Omental fat pad (tissue), 4 donors: Measurements from ENCODE around the gene KCNQ1OT1. TPM values are rescaled to one million over a fixed set of nuclear protein-coding genes. Genes with fewer than 3 reads are reported as not detected.

Source experiments
- ATAC-seq: fragments of 150-250 bp; one replicate; pipeline ENCODE4 v1.9.1; 2016; ENCODE audit warnings: mild to moderate bottlenecking, moderate library complexity; ENCODE audit not compliant: low FRiP score
- DNase-seq: peaks from one replicate; pipeline ENCODE4 v3.0.0-alpha.2; 2019; ENCODE audit warnings: low spot score
- CTCF ChIP-seq, 3 donors: fragments of 450-650 bp; IDR thresholded peaks; one replicate each; pipeline ENCODE4 v1.5.1; 2016 to 2017; ENCODE audit warnings: antibody characterized with exemption in 3 of 3, mild to moderate bottlenecking in 3 of 3, moderate library complexity in 2 of 3
- total RNA-seq, 4 donors: library from RNA; depleted of rRNA; stranded (reverse); fragments of >200 nt; gene quantifications; one replicate each; pipeline ENCODE4 v1.1.0, GENCODE V29; 2016

Gene KCNQ1OT1
- total RNA-seq, 4 donors from 2014 or later, result 3.4 to 9.7 (median 6.2) TPM

DNA sequence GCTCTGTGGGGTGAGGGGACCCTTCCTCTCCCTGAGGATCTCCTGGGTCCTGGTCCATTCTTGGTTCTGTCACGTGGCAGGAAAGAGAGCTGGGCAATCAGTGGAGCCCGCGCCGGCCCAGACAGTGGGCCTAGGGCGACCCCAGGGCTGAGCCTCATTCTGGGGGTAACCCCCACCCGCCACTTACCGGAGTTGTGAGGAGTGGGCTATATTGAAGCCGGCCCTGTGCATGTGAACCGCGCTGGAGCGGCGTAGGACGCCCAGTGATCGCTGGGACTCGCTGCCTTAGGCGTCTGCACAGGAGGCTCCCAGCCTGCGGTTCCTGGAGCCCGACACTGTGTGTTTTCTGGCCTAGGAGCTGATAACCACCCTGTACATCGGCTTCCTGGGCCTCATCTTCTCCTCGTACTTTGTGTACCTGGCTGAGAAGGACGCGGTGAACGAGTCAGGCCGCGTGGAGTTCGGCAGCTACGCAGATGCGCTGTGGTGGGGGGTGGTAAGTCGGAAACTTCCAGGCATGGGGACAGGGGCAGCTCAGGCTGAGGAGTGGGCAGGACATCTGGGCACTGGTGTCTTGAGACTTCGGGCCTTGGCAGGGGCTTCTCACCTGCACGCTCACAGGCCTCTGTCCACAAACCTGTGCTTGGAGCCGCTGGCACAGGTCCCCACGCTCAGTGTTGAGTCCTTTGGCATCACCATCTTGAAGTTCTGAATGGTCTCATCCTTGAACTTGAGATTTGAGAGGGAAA is 127.1 kb downstream of the KCNQ1OT1 start:
- no peak for TF ChIP-seq CTCF (IDR thresholded peaks at IDR 0.05)
- DNase-seq (no peak), ATAC-seq (no peak)

DNA sequence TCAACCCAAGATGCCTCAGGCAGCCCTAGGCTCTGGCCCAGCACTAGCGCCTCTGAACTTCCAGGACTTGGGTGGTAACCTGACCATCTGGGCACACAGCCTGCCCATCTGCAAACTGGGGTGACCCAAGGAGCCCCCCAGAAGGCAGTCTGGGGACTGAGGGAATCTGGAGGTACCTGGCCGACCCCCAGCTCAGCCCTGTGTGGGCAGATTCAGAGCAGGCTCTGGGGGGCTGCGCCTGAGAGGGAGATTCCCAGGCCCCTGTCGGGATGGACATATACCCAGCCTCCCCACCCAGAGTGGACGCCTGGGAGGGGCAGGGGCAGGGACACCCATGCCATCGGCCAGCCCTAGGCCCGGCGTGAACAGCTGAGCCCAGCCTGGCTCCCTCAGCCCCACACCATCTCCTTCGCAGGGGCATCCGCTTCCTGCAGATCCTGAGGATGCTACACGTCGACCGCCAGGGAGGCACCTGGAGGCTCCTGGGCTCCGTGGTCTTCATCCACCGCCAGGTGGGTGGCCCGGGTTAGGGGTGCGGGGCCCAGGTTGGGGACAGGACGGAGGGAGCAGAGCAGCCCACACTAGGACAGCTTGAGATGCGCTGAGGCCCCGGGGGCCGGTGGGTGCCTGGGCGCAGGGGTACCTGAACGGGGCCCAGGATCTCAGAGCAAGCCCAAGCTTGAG is 128.1 kb downstream of the KCNQ1OT1 start:
- ATAC-seq (no peak), DNase-seq (no peak)
- no peak for TF ChIP-seq CTCF (IDR thresholded peaks at IDR 0.05)

GRCh38 chr11:2570841-2571597 is 128.8 kb downstream of the KCNQ1OT1 start:
- no peak for TF ChIP-seq CTCF (IDR thresholded peaks at IDR 0.05)
- DNase-seq (no peak), ATAC-seq (no peak)

GRCh38 chr11:2570211-2570811 is 129.5 kb downstream of the KCNQ1OT1 start:
- TF ChIP-seq CTCF (IDR thresholded peaks at IDR 0.05), result no peak
- DNase-seq (no peak), ATAC-seq (no peak)

DNA sequence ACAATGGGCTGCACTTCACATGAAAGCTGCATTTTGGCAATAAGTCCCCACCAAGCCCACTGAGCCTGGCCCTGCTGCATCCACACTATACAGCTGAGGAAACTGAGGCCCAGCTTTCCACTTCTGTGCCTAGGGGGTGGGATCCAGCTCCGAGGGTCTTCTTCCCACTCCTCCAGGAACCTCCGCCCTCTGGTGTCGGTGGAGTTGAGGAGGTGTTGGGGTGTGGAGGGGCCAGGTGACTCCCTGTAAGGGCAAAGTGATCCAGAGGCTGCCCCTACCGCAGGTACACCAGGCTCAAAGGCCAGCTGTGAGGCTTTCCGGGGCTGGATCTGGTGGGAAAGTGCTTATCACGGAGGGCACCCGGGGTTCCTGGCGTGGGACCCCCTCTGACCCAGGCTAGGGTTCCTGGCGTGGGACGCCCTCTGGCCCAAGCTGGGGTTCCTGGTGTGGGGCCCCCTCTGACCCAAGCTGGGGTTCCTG is 130.0 kb downstream of the KCNQ1OT1 start:
- no peak for TF ChIP-seq CTCF (IDR thresholded peaks at IDR 0.05)
- no peak for ATAC-seq
- no peak for DNase-seq

GRCh38 chr11:2569321-2569721 is 130.5 kb downstream of the KCNQ1OT1 start:
- no peak for TF ChIP-seq CTCF (IDR thresholded peaks at IDR 0.05)
- no peak for DNase-seq
- ATAC-seq, result no peak
